B cell (primary cell): Measurements from ENCODE around the gene SFXN5. TPM values are rescaled to one million over a fixed set of nuclear protein-coding genes. Genes with fewer than 3 reads are reported as not detected.

Experiments used
- ATAC-seq: fragments of 200-7000 bp; cut with Tn5 transposase; one replicate; pipeline ENCODE4 v1.10.0; 2021; ENCODE audit warnings: low read depth, mild to moderate bottlenecking, moderate number of reproducible peaks, moderate library complexity
- CTCF ChIA-PET: fragments of 350-600 bp; sonication (Branson Sonifier 250); formaldehyde crosslinking; loops from one replicate; lab custom pipeline; 2021; ENCODE audit warnings: antibody characterized with exemption, inconsistent platforms; lab: Charles Lee
- POLR2A ChIA-PET: fragments of 350-600 bp; sonication (Branson Sonifier 250); formaldehyde crosslinking; loops from one replicate; lab custom pipeline; 2021; ENCODE audit warnings: antibody characterized with exemption; lab: Charles Lee
- DNase-seq: peaks from one replicate; pipeline ENCODE4 v3.0.0; 2013
- H2AFZ ChIP-seq: 2 replicates; pipeline ENCODE4 v1.6.1; 2012; ENCODE audit warnings: mild to moderate bottlenecking, low read depth, low read length; ENCODE audit not compliant: insufficient read depth, poor library complexity, severe bottlenecking
- H3K27ac ChIP-seq, 2 donors: 1 replicate in 1 of 2; 2 replicates in 1 of 2; pipeline ENCODE4 v1.5.1; 2012 to 2013; ENCODE audit warnings: low read length in 2 of 2, mild to moderate bottlenecking in 2 of 2, moderate library complexity in 1 of 2
- H3K27me3 ChIP-seq, 4 experiments: fragments of 200-600 bp in 1 of 4; sonication (generic) in 1 of 4; replicated peaks in 1 of 4; 1 replicate in 2 of 4; 2 replicates in 2 of 4; pipeline versions ENCODE4 v1.6.1 to v1.7.0; 2013 to 2016; ENCODE audit warnings: low read length in 3 of 4, mild to moderate bottlenecking in 2 of 4, mixed read lengths in 1 of 4, moderate library complexity in 1 of 4; ENCODE audit not compliant: insufficient read depth in 4 of 4, control insufficient read depth in 3 of 4; ENCODE audit errors: control extremely low read depth in 1 of 4
- H3K36me3 ChIP-seq, 2 experiments: replicated peaks in 1 of 2; 1 replicate in 1 of 2; 2 replicates in 1 of 2; pipeline versions ENCODE4 v1.6.1 to v1.7.1; 2013; ENCODE audit warnings: low read length in 1 of 2; ENCODE audit not compliant: insufficient read depth in 2 of 2, control insufficient read depth in 1 of 2; ENCODE audit errors: control extremely low read depth in 1 of 2, extremely low read depth in 1 of 2
- H3K4me1 ChIP-seq, 2 donors: fragments of 200-600 bp in 1 of 2; sonication (generic) in 1 of 2; 1 replicate in 1 of 2; 2 replicates in 1 of 2; pipeline versions ENCODE4 v1.5.1 to v1.6.1; 2013 to 2017; ENCODE audit warnings: low read length in 2 of 2; ENCODE audit not compliant: control insufficient read depth in 2 of 2, insufficient read depth in 2 of 2
- H3K4me2 ChIP-seq: replicated peaks from 2 replicates; pipeline ENCODE3; 2012; ENCODE audit warnings: mild to moderate bottlenecking, low read depth, low read length; ENCODE audit not compliant: poor library complexity, severe bottlenecking
- H3K4me3 ChIP-seq, 5 experiments: fragments of 200-600 bp in 1 of 5; sonication (generic) in 1 of 5; 1 replicate in 3 of 5; 2 replicates in 2 of 5; pipeline versions ENCODE4 v1.5.1 to v1.7.0; 2011 to 2016; ENCODE audit warnings: low read length in 4 of 5, mild to moderate bottlenecking in 4 of 5, low read depth in 2 of 5, control low read depth in 1 of 5, moderate library complexity in 1 of 5; ENCODE audit not compliant: insufficient read depth in 1 of 5; ENCODE audit errors: control extremely low read depth in 1 of 5, extremely low read depth in 1 of 5
- H3K79me2 ChIP-seq: fragments of 200-600 bp; sonication (generic); one replicate; pipeline ENCODE4 v1.6.0; 2016; ENCODE audit warnings: low read length; ENCODE audit not compliant: control insufficient read depth, insufficient read depth
- H3K9ac ChIP-seq: fragments of 200-600 bp; sonication (generic); 2 replicates; pipeline ENCODE4 v1.6.1; 2017; ENCODE audit warnings: mild to moderate bottlenecking, low read length, moderate library complexity
- H3K9me3 ChIP-seq, 3 donors: one replicate each; pipeline versions ENCODE4 v1.6.1 to v1.7.1; 2013; ENCODE audit warnings: low read length in 2 of 3; ENCODE audit not compliant: control insufficient read depth in 2 of 3, insufficient read depth in 1 of 3; ENCODE audit errors: control extremely low read depth in 1 of 3
- H4K20me1 ChIP-seq: 2 replicates; pipeline ENCODE4 v1.6.0; 2012; ENCODE audit warnings: mild to moderate bottlenecking, low read length; ENCODE audit not compliant: insufficient read depth, control insufficient read depth, poor library complexity, severe bottlenecking
- H3K27ac Mint-ChIP-seq: one replicate; pipeline ENCODE4 v1.8.0; 2021; ENCODE audit warnings: mixed read lengths
- H3K27me3 Mint-ChIP-seq: one replicate; pipeline ENCODE4 v1.8.0; 2021; ENCODE audit warnings: mixed read lengths
- H3K4me1 Mint-ChIP-seq: one replicate; pipeline ENCODE4 v1.8.0; 2021; ENCODE audit warnings: mixed read lengths
- H3K4me3 Mint-ChIP-seq: one replicate; pipeline ENCODE4 v1.8.0; 2021; ENCODE audit warnings: mixed read lengths
- H3K9me3 Mint-ChIP-seq: one replicate; pipeline ENCODE4 v1.8.0; 2022; ENCODE audit warnings: mixed read lengths; ENCODE audit not compliant: insufficient read depth
- CTCF ChIP-seq: fragments of 200-600 bp; IDR thresholded peaks from one replicate; pipeline ENCODE4 v1.8.0; 2022; ENCODE audit warnings: antibody characterized with exemption, mild to moderate bottlenecking
- EZH2 ChIP-seq: IDR thresholded peaks from 2 replicates; pipeline ENCODE4 v1.6.1; 2012; ENCODE audit warnings: borderline replicate concordance, low read depth, mild to moderate bottlenecking, moderate library complexity, low read length; ENCODE audit not compliant: insufficient read depth, poor library complexity, severe bottlenecking
- whole genome bisulfite sequencing: methylation state at CpG from one replicate; pipeline ENCODE4 v1.1.5; 2013; ENCODE audit warnings: missing lambda C conversion rate; ENCODE audit not compliant: insufficient coverage; 5-methylcytosine and 5-hydroxymethylcytosine counted together
- intact Hi-C: fragments of 100-400 bp; cut with micrococcal nuclease; formaldehyde crosslinking; loops from one replicate; pipeline ENCODE4 v1.10.0; 2022
- polyA plus RNA-seq: library from polyadenylated mRNA; depleted of rRNA; stranded (reverse); fragments of >200 nt; gene quantifications from 2 replicates; pipeline ENCODE4 v1.2.3, GENCODE V29; 2012
- total RNA-seq, 2 donors: library from RNA; stranded (reverse); fragments of 120-200 nt in 1 of 2; gene quantifications; 1 replicate in 1 of 2; 2 replicates in 1 of 2; pipeline versions ENCODE4 v1.2.3 to v1.2.4, GENCODE V29; 2013 to 2022

SFXN5 gene
- total and polyA plus RNA-seq, 2 donors (not counting 1 experiment from before 2014, with no cell fraction given) = 8.0 to 16.9 TPM

GRCh38 chr2:72959995-72960981 lies 111.2 kb downstream of the SFXN5 start:
- POLR2A ChIA-PET = no interaction called here
- Histone ChIP-seq H3K4me3 (no peak overlapping the region), H2AFZ (no peak overlapping the region), H3K4me2 (no peak overlapping the region), H4K20me1 (no peaks in the 10 kb centered on the region), H3K27me3 (no peaks in the 10 kb centered on the region), H3K4me1 (no peaks in the 10 kb centered on the region), H3K36me3 (no peaks in the 10 kb centered on the region), H3K79me2 (no peaks in the 10 kb centered on the region), H3K9ac (no peak overlapping the region), H3K9me3 (no peaks in the 10 kb centered on the region), H3K27ac (no peak overlapping the region)
- Mint-ChIP-seq H3K4me1 (no peaks in the 10 kb centered on the region), H3K27me3 (no peaks in the 10 kb centered on the region), H3K4me3 (no peak overlapping the region), H3K9me3 (no peaks in the 10 kb centered on the region), H3K27ac (no peak overlapping the region)
- intact Hi-C loops = no loop called here
- DNase-seq (no peak), ATAC-seq (no peak)
- WGBS = 97% methylated on average over 25 of the region's 26 CpGs
- TF ChIP-seq CTCF = no peak
- no peak for TF ChIP-seq EZH2
- CTCF ChIA-PET = interaction anchor here (0.6 kb wide), 1 partner anchor 1156 kb away, joined by 3 read pairs; no protein-coding TSS in a partner anchor

GRCh38 chr2:72959554-72959953 lies 112.0 kb downstream of the SFXN5 start:
- Histone ChIP-seq H3K4me1 (peaks cover 0 to under 1% of the 10 kb centered on the region in 2 donors), H3K9ac (no peak overlapping the region), H4K20me1 (no peaks in the 10 kb centered on the region), H3K79me2 (no peaks in the 10 kb centered on the region), H3K4me3 (no peak overlapping the region), H3K36me3 (no peaks in the 10 kb centered on the region), H3K27ac (no peak overlapping the region), H3K9me3 (no peaks in the 10 kb centered on the region), H3K4me2 (no peak overlapping the region), H3K27me3 (no peaks in the 10 kb centered on the region), H2AFZ (no peak overlapping the region)
- CTCF ChIA-PET = no interaction called here
- 95% methylated on average over 7 of the region's 8 CpGs for WGBS
- ATAC-seq (no peak), DNase-seq (no peak)
- intact Hi-C loops = no loop called here
- no peak overlapping the region for H3K27ac Mint-ChIP-seq
- TF ChIP-seq CTCF (no peak), EZH2 (no peak)
- no peaks in the 10 kb centered on the region for H3K27me3 Mint-ChIP-seq
- POLR2A ChIA-PET = no interaction called here
- no peaks in the 10 kb centered on the region for H3K9me3 Mint-ChIP-seq
- no peak overlapping the region for H3K4me3 Mint-ChIP-seq
- no peaks in the 10 kb centered on the region for H3K4me1 Mint-ChIP-seq
